Non-pigmented ciliary epithelial cell (primary cell): ENCODE data around the gene MICAL3.

Experiments used
- DNase-seq: peaks from one replicate; pipeline ENCODE4 v3.0.0-alpha.2; 2010; ENCODE audit warnings: low read depth

Gene MICAL3

DNA sequence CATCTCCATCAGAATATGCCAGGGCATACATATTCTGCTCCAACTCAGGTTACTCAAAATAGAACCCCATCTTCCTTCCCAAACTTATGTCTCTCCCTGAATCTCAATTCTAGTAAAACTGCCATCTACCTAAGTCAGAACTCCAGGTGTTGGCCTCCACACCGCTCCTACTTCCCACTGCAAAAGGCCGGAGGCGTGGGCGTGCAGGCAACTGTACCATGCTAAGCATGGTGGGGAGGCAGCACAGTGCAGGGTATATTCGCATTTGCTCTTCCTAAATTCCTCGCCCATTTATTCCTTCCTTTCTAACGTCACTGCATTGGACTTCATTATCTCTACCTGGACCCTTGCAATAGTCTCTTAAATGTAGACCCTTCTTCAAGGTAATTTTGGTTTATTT, 97.8 kb downstream of the MICAL3 start:
- no peak for DNase-seq

DNA sequence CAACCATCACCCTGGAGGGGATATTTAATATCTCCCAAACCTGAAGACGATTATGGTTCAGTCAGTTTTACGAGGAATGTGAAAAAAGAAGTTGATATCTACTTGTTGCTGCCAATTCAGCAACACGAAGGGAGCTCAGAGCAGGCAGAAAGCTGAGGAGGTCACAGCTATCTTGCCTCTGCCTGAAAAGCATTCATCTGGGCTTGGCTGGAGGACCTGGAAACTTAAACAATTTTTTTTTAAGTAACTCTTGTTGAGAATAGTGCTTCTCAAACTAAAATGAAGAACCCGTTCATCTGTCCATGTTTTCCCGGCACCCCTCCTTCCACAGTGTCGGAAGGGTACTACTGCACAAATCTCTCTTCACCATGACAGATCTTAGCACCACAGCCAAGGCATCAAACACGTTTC, 98.9 kb downstream of the MICAL3 start:
- DNase-seq, result no peak

DNA sequence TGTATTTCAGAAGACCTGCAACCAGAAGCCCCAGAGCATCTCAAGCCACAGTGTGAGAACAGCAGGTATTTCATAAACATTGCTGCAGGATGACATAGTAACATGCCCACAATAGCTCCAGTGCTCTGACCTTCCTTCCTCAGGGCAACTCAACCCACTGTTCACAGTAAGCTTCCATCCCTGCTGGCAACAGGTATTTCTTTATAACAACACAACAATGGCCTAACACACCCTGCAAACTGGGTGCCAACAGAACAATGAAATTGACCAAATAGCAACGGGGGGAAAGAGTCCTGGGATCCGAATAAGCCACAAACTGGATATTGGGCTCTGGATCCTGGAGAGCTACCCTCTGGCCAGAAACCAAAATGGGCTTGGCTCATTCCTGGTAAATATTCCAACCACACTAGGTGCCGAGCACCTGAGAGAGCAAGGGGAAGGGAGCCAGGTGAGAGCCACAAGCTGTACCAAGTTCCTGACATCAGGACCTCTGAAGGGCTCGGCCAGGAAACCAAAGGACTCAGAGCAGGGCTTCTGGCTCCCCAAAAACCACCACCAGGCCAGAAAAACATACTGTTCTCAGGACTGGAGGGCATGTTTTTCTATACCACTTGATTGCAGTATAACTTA, 99.5 kb downstream of the MICAL3 start:
- DNase-seq, result no peak

DNA sequence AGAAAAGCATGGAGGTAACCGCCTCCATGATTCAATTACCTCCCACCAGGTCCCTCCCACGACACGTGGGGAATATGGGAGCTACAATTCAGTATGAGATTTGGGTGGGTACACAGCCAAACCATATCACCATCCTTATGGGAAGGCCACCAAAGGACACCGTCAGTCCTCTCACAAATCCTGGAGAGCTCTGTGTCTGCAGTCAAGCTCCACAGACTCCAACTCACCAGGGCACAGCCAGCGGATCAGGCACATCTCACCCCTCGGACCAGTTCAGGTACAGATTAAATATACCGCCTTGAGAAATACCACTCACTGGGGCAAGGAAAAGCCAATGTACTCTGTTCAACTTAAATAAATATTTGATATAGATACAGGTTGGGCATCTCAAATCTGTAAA, 100.3 kb downstream of the MICAL3 start:
- DNase-seq, result no peak

DNA sequence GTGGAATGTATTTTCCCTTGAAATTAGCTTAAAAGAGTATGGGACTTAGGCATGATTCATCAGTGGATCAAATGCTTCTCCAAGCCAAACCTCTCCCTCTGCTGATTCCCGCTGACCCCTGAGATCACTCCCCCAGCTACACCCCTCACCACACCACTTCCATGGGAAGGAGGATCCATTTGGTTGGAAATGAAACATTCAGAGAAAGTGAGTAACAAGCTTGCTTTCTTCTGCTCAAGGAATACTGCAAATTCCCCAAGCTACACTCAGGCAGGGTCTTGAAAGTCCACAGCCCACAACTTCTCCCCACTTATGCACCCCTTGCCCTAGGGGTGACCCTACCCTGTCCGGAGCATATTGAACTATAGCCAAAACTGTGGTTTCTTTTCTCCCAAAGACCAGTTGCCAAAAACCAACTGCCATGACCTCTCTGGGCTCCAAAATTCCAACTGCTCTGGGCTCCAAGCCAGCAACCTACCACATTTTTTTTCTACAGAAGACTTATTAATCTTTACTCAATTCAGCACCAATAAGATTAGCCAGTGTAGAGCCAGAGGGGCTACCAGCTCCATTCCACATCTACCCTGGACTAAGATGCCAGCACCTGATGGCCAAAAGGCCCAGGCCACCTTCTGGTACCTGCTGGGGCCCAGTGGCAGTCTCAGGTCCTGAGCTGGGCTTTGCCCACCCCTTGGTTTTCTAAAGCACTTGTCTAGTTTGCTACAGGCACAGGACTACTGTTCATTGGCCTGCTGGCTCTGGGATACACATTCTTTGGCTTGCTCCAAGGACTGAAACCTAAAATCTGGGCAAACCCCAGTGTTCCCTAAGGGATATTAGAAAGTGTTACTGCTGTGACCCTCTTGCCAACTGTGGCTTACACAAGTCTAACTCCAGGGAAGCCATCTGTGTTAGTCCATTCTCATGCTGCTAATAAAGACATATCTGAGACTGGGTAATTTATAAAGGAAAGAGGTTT, 101.1 kb downstream of the MICAL3 start:
- DNase-seq, result peak; percentile 60

DNA sequence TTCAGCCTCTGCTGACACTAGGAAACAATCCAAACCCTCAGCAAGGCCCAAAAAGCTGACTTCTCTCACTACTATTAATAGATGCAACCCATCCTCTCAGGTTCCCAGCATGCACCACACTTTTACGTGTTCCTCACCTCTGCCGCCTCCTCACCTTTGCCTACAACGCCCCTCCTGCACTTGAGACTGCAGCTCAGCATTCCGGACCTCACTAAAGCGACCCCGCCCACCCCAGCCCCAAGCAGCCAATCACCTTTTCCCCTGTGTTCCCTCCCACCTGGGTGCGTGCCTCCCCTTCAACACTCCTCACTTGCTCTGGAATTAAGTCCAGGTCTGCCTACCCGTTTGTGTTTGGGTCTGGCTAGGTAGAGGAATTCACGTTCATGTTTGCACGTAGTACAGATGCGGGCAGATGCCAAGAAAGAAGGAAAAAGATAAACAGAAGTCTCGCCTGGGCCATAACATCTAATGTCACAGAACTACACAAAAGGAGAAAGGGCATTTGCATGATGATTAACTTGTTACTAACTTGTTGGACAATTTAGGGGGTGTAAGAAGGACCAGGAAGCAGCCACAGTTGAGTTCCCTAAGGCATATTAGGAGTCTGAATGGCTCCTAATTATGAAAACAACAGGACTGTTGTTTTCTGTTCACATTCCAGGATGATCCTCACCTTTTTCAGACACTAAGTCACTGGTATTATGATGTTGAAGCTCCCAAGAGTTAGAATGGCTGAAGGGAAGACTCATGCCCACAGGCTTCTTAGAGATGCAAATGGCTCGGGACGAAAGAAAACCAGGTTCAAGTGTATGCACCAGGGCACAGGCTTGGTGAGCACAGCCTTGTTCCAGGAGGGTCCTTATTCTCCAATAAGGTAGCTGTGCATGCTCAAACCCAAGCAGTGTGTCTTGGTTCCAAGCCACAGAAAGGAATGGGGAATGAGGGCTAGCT, 102.2 kb downstream of the MICAL3 start:
- DNase-seq, result no peak

DNA sequence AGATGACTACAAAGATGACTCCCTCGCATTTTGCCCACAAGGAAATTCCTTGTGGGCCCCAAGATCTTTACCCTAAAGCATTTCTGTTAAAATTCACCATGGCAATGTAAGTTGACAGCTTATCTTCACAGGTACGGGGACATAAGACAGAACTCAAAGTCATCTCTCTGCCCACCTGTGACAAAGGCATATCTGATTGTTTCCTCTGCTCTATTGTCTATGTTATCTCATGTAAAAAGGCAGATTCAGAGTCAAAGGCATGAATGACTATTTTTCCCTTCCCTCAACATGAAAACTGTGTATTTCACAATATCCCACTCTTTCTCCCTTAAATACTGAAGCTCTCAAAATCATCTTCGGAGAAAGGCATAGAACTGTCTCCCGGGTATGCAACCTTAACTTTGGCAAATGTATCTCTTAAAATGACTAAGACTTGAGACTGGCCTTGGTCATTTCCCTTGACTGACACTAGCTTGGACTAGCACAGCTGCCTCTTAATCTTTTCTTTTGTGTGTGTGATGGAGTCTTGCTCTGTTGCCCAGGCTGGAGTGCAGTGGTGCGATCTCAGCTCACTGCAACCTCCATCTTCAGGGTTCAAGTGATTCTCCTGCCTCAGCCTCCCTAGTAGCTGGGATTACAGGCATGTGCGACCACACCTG, 103.2 kb downstream of the MICAL3 start:
- DNase-seq, result no peak

DNA sequence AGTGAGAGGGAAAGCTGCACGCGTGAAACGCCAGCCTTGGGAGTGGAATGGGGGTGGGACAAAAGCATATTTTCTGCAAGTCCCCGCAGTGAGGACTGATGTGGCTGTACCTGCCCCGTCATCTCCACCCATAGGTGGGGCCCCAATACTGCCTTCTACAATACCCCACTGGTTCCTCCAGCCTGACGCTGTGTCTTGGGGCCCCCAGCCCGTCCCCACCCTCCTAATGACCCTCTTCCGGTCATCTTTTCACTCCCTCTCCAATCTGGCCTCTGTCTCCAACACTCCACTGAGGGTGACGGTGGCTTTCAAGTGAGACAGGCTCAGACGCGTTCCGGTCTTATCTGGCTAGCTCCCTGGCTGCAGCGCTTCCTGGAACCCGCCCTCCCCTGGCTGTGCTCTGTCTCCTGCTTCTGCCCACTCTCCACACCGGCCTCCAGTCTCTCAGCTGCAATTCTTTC, 104.2 kb downstream of the MICAL3 start:
- no peak for DNase-seq

DNA sequence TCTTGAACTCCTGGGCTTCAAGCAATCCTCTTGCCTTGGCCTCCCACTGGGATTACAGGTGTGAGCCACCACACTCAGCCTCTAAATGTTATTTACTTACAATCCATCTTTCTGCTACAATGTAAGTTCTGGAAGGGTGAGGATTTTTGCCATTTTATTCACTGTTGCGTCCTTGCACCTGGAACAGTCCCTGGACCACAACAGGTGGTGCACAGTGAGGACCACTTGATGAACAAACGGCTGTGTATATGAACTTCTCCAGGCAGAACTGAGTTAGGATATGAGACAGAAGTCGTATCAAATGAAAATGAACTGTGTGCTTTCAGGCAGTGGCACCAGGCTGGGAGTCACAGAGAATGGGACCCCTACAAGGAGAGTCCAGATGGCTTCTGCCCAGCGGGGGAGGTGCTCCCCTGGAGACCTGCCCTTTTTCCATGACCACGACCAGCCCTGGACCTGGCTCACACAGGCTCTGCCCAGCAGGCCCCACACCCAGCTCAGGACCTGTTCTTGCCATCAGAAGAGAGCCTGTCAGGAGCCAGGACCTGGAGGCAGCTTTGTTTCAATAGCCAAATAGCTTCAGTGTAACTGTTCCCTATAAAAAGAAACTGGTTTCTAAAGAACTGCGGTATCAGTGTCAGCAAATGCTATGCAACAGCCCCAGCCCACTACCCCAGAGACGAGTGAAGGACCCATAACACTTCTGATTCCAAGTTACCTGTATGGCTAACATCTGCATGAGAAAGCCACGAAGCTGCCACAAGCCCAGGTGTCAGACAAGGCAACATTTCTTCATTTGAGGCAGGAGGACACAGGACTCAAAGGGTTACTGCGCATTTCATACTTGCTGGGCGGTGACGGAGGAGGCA, 104.9 kb downstream of the MICAL3 start:
- DNase-seq, result no peak

DNA sequence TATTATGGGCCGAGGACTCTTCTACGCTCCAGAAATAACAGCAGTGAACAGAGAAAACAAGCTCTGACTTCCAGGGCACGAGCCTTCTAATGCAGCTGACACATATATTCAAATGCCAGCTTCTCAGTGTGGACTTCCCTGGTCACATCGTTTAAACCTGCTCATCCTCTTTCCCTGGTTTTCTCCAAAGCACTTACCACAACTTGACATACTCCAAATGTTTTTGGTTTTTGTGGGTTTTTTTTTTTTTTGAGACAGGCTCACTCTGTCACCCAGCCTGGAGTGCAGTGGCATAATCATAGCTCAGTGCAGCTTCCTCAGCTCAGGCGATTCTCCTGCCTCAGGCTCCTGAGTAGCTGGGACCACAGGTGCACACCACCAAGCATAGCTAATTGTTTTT, 105.5 kb downstream of the MICAL3 start:
- no peak for DNase-seq

DNA sequence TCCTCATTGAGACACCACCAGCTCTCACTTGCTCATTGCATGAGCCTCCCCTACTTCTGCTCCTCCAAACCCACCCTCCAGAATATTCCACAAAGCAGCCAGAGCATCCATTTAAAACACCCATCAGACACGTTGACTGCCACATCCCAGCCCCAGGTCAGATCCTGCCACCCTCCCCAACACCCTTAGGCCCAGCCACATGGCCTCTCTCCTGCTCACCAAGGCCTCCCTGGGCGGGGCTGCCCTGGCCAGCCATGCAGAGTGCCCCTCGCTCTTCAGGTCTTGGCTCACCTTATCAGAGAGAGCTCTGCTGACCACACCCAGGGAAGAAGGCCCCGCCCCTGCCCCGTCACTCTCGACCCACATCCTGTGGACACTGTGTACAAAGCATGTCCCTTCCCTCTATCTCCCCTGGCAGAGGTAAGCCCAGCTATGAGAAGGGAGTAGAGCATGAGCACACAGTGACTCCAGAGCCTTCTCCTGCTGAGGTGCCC, 106.8 kb downstream of the MICAL3 start:
- DNase-seq, result no peak

DNA sequence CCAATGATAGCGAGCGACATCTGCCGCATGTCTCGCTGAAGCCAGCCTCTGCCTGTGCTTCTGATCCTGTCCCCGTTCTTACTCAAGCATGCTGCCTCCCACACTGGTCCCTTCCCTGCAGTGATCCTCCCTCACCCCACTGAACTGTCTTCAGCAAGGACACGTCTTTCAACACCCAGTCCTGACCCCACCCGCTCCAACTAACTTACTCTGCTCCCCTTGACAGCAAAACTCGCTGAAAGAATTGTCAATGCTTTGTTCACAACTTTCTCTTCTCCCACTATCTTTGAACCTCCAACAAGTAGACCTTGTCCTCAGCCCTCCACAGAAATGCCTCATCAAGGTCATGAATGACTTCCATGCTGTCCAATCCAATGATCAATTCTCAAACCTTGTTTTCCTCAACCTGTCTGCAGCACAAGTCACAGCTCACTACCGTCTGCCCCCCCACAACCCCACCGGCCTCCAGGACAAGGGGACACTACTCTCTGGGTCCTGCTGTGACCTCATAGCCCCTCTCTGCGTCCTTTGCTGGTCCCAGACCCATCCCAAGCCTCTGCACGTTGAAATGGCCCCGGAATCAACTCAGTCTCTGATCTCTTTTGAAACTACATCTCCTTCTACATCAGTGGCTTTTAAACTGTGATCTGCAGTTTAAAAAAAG, 108.0 kb downstream of the MICAL3 start:
- no peak for DNase-seq

DNA sequence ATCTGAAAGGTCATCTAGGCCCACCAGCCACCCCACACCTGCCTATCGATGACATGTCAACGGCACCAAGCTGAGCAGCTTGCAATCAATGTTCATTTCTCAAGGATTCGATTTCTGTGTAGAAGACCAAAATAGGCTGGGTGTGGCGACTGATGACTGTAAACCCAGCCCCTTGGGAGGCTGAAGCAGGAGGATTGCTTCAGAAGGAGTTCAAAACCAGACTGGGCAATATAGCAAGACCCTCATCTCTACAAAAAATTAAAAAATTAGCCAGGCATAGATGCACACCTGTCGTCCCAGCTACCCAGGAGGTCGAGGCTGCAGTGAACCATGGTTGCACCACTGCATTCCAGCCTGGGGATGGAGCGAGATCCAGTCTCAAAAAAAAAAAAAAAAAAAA, 108.7 kb downstream of the MICAL3 start:
- no peak for DNase-seq

DNA sequence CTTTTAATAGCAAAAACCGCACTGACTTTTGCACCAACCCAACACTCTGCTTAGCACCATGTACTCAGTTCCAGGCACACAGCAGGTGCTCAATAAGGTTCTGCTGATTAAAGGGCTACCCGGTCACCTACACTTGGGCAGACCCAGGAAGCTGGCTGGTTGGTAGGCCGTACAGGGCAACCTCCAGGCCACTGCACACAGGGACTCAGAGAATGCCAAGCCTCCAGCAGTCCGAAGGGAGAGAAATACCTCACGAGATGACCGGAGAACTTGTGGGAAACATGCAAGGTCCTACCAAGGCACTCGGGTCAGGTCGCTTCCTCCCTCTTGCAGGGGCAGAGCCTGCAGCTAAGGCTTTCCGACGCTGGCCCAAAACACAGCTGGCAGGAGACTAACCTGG, 109.2 kb downstream of the MICAL3 start:
- no peak for DNase-seq

DNA sequence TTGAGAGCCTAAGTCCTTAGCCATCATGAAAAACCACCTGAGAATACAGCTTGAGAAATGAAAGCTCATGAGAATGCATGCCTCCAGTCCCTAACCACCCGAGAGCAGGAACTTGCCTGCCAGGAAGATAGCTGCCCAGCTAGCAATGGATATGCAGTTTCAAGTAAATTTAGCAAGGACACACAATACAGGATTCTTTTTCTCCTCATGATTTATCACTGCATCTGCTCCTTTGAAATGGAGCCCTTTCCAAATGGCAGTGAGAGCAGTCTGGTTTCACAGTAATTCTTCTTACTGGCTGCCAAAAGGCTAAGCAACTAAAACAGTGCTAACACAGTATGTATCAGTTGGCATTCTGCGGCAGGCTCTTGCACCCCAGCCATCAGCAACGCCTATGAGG, 109.9 kb downstream of the MICAL3 start:
- no peak for DNase-seq

DNA sequence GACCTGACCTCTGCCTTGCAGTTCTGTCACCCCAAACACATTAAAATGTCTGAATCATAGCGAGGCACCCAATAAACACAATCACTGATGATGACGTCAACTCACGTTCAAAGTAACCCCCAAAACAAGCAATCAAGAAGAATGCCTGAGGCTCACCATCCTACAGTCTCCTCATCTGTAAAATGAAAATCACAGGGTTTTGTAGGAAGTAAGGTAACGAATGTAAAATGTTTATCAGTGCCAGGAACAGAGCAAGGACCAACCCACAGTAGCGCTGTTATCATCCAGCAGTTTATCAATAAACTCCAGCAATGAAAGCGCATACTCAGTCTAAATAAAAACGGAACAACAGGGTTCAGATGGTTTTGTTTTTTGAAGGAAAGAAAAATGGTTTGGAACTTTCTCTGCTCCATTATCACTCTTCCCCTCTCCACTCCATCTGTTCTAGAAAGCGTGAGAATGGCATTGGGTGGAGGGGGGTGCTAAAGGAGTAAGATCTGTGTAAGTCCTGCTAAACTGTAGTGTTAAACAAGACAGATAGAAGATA, 110.5 kb downstream of the MICAL3 start:
- DNase-seq, result no peak

DNA sequence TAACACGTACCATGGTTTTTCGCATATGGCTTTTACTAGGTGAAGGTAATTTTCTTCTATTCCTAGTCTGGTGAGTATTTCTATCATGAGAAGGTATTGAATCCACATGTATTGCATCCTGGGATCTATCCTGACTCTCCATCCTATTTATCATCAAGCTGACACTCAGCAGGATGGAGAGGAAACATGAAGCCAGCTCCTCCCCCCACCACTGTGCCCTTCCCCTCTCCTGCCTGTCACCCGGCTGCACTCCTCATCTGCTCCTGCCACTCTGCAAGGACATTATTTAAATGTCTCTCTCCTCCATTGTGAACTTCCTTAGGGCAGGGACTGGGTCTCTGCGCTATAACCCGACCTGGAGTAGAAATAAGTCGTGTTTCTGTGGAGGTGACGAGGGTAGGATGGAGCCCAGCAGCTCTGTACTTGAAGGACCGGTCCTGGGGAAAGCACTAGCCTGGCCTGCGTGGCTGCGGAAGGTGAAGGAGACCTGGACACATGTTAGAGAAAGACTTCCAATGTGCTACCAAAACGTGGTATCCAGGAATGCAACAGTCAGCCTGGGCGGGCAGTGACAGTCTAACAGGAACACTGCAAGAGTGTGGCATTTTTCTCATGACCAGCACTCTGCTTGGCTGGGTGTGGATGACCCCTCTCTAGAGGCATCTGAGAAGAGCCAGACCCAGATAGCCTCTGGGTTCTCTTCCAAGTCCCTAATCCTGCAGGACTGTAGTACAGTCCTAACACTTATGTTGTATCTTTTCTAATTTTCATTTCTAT, 111.2 kb downstream of the MICAL3 start:
- no peak for DNase-seq

DNA sequence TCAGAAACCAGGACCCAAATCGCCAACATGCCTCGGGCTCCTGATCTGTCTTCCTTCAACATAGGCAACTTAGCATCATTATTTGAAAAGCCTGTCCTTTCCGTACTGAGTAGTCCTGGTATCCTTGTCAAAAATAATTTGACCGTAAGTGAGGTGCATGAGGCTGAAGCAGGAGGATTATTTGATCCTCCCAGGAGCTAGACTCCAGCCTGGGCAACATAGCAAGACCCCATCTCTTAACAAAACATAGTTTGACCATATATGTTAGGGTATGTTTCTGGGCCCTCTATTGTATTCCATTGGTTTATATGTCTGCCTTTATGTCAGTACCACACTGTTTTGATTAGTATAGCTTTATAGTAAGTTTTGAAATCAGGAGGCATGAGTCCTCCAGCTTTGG, 112.5 kb downstream of the MICAL3 start:
- DNase-seq, result no peak

DNA sequence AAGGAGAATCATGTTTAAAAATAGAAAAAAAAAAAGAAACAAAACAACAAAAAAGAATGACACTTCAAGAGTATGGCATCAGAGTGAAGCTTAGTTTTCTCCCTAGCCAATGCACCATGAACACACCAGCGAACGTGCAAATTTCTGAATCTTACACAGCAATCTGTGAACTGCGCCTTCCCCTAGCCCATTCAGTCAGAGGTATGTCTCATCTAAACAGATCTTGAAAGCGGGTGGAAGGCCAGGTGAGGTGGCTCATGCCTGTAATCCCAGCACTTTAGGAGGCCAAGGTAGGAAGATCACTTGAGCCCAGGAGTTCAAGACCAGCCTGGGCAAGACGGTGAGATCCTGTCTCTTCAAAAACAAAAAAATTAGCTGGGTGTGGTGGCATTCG, 113.1 kb downstream of the MICAL3 start:
- DNase-seq, result no peak
